KOPT-K1 (cell line): Measurements from ENCODE around the gene AUTS2.

ENCODE experiments used
- H3K27ac ChIP-seq: fragments of 200-600 bp; sonication (generic); 2 replicates; pipeline ENCODE4 v1.5.1; 2016; ENCODE audit warnings: antibody characterized with exemption, mild to moderate bottlenecking, low read depth, low read length; ENCODE audit not compliant: poor library complexity, severe bottlenecking
- H3K36me3 ChIP-seq: fragments of 200-600 bp; sonication (generic); 2 replicates; pipeline ENCODE4 v1.5.1; 2017; ENCODE audit warnings: antibody characterized with exemption, mild to moderate bottlenecking, low read length, moderate library complexity; ENCODE audit not compliant: insufficient read depth
- H3K9me3 ChIP-seq: fragments of 200-600 bp; sonication (generic); 2 replicates; pipeline ENCODE4 v1.5.1; 2017; ENCODE audit warnings: antibody characterized with exemption, low read length, mild to moderate bottlenecking; ENCODE audit not compliant: insufficient read depth, poor library complexity, severe bottlenecking

The AUTS2 gene

GRCh38 chr7:70392877-70393435 lies 794.7 kb downstream of the AUTS2 start:
- no peaks in the 10 kb centered on the region for H3K9me3 ChIP-seq

GRCh38 chr7:70393956-70394355 lies 795.7 kb downstream of the AUTS2 start:
- no peaks in the 10 kb centered on the region for H3K9me3 ChIP-seq
- no peaks in the 10 kb centered on the region for H3K36me3 ChIP-seq
- no peak overlapping the region for H3K27ac ChIP-seq

More at GRCh38 chr7:70392877-70393435, 794.7 kb downstream of the AUTS2 start:
- no peak overlapping the region for H3K27ac ChIP-seq
- no peaks in the 10 kb centered on the region for H3K36me3 ChIP-seq

DNA sequence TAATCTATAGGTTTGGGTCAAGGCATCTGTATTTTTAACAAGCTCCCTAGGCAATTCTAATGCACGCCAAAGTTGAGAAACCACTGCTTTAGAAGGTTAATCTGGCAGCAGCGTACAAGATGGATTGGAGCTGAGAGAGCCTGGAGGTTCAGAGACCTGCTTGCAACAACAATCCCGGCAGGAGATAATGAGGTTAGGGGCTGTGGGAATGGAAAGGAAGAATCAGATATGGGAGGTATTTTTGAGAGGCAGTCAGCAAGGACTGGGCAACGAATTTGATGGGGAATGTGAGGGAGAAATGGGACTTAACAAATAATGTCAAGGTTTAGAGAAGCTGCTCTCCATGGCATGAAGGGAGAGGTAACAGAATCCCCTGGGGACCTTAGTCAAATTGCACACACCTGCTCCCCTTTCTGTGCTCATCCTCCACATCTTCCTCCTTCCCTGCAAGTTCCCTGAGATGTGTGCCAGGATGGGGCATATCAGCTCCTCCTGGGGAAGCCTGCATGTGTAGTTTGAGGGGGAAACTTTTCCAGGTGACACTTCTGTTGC lies 802.6 kb downstream of the AUTS2 start:
- Histone ChIP-seq H3K27ac (no peak overlapping the region), H3K36me3 (no peaks in the 10 kb centered on the region), H3K9me3 (no peaks in the 10 kb centered on the region)

GRCh38 chr7:70402069-70402468 lies 803.8 kb downstream of the AUTS2 start:
- Histone ChIP-seq H3K36me3 (no peaks in the 10 kb centered on the region), H3K9me3 (no peaks in the 10 kb centered on the region), H3K27ac (no peak overlapping the region)

DNA sequence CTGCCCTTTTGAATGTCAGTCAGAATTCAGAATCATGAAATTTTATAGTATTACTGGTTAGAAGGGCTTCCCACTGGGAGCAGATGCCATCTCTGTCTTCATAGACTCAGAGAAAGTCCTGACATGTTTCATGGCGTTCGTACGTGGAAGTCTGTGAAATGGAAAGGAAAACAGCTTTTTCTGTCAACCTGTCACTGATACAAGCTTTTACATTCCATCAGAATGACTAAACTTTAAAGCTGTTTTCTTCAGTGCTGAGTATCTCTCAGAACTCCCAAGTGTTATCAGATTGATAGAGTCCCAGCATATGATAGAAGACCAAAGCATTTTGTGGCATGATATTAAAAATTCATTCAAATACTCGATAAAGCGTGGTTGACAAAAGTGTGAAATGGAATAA lies 807.0 kb downstream of the AUTS2 start:
- Histone ChIP-seq H3K9me3 (no peaks in the 10 kb centered on the region), H3K27ac (no peak overlapping the region), H3K36me3 (no peaks in the 10 kb centered on the region)

GRCh38 chr7:70406186-70406949 lies 808.1 kb downstream of the AUTS2 start:
- Histone ChIP-seq H3K27ac (no peak overlapping the region), H3K36me3 (no peaks in the 10 kb centered on the region), H3K9me3 (no peaks in the 10 kb centered on the region)

GRCh38 chr7:70406950-70407209 lies 808.6 kb downstream of the AUTS2 start:
- Histone ChIP-seq H3K27ac (no peak overlapping the region), H3K36me3 (no peaks in the 10 kb centered on the region), H3K9me3 (no peaks in the 10 kb centered on the region)

GRCh38 chr7:70408477-70408876 lies 810.2 kb downstream of the AUTS2 start:
- no peak overlapping the region for H3K27ac ChIP-seq
- no peaks in the 10 kb centered on the region for H3K36me3 ChIP-seq
- H3K9me3 ChIP-seq = no peaks in the 10 kb centered on the region

- H3K27ac ChIP-seq = no peak overlapping the region
- H3K9me3 ChIP-seq = no peaks in the 10 kb centered on the region
- H3K36me3 ChIP-seq = no peaks in the 10 kb centered on the region
Measured at GRCh38 chr7:70408891-70409290, 810.6 kb downstream of the AUTS2 start.

DNA sequence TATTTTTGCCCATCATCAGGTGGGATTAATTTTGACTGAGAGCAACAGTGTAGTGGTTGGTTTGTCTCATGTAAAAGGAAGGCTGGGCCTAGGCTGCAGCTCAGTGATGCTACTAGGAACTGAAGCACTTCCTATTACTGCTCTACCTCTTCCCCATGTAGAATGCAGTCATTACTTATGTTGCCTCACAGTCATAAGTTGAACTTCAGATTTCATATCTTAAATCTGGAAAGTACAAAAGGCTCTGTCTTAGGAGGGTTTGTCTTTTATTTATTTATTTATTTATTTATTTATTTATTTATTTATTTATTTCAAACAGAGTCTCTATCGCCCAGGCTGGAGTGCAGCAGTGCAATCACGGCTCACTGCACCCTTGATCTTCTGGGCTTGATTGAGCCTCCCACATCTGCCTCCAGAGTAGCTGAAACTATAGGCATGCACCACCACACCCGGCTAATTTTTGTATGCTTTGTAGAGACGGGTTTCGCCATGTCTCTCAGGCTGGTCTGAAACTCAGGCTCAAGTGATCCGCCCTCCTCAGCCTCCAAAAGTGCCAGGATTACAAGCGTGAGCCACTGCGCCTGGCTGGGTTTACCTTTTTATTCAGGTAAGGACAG lies 812.0 kb downstream of the AUTS2 start:
- no peaks in the 10 kb centered on the region for H3K36me3 ChIP-seq
- no peak overlapping the region for H3K27ac ChIP-seq
- H3K9me3 ChIP-seq = no peaks in the 10 kb centered on the region

DNA sequence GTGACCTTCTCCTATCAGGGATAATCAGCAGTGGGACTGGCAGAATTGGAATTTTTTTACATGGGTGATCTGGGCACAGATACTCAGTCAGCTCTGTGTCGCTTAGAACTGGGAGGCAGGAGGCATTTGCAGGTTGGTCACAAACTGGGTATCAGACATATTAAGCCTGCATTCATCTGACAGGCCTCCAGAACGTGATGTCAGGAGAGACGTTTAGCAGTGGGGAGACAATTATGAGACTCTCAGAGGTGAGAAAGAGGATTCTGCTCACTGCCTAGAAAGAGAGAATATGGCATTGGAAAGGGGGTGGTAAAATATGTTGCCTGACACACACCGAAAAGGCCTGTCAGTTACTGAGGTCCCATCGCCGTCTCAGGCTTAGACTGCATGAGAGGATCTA lies 816.1 kb downstream of the AUTS2 start:
- Histone ChIP-seq H3K27ac (no peak overlapping the region), H3K9me3 (no peaks in the 10 kb centered on the region), H3K36me3 (no peaks in the 10 kb centered on the region)

DNA sequence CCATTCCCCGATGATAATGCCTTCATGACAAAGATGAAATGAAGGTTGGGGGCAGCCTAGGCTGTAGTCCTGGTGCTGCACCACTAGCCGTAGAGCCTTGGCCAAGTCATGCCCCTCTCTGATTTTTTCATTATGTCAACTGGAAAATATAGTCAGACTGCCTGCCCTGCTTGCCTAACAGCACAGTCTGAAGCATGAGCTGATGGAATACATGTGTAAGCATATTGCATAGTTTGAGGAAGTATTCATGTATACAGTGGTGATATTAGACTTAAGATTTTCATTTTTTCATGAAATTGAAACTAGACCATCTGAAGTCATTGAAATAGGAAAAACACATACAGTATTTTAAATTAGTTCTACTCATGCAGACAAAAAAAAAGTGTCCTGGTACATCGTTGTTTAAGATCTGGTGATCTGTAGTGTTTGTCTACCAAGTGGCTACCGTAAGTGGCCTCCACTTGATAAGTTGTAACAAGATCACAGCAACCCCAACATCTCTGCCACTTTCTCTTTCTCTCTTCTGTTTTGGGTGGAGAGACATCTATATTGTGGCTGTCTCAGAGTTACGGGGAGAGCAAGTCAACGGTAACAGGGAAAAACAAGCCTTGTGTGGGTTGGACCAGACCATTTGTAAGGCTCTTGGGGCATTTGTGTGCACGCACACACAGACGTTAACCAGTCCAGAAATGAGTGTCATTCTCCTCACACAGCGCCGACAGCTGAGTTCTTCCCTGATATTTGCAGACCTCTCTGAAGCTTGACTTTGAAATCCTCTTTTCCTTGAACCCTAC lies 817.1 kb downstream of the AUTS2 start:
- Histone ChIP-seq H3K36me3 (no peaks in the 10 kb centered on the region), H3K9me3 (no peaks in the 10 kb centered on the region), H3K27ac (no peak overlapping the region)

- no peaks in the 10 kb centered on the region for H3K36me3 ChIP-seq
- H3K9me3 ChIP-seq = no peaks in the 10 kb centered on the region
- no peak overlapping the region for H3K27ac ChIP-seq
Measured at GRCh38 chr7:70416347-70416985, 818.2 kb downstream of the AUTS2 start.

DNA sequence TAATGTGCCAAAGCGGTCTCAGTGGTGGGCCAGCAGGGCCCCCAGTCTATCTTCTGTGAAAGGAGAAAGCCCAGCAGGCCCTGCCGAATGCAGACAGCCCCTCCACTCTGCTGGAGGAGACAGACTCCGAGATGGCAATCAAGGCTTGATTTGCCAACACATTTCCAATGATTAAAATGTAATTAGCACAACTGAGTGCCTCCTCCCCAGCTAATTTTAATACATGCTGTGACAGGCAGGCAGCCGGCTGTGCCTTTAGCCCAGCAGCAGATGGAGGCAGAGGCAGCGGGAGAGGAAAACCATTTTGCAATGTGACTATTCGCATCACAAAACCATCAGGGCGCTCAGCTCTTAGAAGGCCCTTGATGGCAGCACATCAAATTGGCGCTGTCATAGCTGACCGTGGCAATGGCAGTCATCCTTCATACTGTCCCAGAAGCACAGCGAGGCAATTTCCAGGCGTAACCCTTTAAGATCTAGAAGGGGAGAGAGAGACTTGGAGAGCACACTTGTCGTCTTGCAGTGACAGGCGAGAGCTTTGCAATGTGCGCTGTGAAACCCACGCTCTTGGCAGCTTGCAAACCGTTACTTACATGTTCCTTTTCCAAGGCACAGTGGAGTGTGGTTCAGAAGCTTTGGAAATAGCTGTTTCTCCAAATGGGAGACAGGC lies 818.8 kb downstream of the AUTS2 start:
- Histone ChIP-seq H3K36me3 (no peaks in the 10 kb centered on the region), H3K27ac (no peak overlapping the region), H3K9me3 (no peaks in the 10 kb centered on the region)
